NCI-H146 treated with DMSO at 0.1 percent for 48 hours (cell line): ENCODE measurements around the gene AURKA.
"Not testable (repeated sequence)": the region's sequence is repeated elsewhere in the genome, so short reads cannot be mapped to it uniquely, and the experiment has no call there.

Source experiments
- DNase-seq: peaks from one replicate; lab custom pipeline; 2025; ENCODE audit not compliant: unreplicated experiment; lab: John Stamatoyannopoulos, UW

The AURKA gene

DNA sequence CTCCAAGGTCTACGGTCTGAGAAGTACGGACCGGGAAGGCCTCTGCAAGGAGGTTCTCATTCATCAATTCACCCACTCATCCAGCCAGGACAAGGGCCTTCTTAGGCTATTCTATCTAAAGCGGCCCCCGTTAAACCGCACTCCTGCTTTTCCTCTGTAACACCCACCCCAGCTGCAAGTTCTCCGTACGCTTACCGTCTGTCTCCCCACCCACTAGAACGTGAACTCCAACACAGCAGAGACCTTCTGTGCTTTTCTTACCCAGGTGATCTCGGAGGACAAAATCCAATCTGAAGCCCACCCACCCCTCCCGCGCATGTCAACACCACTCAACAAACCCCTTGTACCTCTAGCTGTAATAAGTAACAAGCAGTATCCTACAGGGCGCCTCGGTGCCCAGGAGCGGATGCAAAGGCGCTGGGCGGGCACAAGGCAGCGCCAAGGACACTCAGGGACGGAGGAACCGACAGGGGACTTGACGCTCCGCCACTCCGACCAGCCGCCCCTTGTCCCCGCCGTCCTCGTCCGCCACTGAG is 351 bp downstream of the AURKA start:
- no peak for DNase-seq

DNA sequence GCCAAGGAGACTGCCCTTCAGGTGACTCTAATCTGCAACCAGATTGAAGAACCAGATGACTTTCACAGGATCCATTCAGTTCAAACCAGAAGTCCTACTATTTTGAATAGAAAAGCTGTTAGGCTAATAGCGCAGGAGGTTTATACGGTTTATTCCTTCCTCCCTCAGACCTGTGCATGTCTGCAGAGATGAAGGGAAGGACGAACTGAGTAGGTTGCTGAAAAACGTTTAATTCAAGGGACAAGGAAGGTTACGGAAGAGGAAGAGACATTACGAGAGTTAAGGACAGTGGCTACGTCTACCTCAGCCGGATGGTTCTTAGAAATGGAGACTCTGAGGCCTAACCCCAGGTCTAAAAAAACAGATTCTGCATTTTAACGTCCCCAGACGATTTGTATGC is 978 bp downstream of the AURKA start:
- no peak for DNase-seq

DNA sequence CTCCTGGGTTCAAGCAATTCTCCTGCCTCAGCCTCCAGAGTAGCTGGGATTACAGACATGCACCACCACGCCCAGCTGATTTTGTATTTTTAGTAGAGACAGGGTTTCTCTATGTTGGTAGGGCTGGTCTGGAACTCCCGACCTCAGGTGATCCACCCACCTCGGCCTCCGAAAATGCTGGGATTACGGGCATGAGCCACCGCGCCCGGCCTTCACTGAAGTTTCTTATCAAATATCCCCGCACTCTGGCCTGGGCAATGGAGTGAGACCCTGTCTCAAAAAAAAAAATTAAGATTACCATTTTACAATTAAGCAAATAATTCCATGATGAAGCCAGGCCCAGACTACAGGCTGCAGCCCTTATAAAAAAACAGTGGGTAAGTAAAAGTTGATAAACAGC is 1.6 kb downstream of the AURKA start:
- DNase-seq, result not testable (repeated sequence)

DNA sequence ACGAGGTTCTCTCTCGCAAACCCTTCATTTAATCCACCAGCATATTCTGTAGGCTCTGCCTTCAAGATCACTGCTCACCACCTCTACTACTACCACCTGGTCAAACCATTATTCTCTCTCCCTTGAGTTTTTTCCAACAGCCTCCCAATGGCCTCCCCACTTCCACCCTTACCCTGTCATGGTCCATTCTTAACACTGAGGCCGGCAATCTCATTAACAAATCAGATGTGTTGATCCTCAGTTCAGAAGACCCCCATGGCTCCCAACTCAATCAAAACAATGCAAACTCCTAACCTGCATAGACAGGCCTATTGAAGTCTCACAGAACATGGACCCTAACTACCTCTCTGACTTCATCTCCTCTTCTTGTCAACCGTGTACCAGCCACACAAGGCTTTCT is 2.2 kb downstream of the AURKA start:
- no peak for DNase-seq

DNA sequence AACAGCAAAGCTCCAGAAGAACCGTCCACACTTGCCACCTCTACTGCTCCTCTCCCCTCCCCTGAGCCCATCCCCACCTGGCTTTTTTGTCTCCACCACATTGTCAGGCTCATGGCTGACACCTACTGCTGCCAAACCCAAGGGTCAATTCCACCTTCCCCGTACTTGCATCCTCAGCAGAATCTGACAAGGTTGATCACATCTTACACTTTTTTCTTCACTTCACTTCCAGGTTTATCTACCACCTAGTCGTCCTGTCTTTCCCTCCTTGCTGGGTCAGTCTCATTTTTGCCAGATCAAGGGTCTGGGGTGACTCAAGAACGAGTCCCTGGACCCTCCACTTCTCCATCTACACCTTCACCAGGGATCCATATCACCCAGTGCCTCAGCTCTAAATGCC is 3.1 kb downstream of the AURKA start:
- DNase-seq, result no peak

DNA sequence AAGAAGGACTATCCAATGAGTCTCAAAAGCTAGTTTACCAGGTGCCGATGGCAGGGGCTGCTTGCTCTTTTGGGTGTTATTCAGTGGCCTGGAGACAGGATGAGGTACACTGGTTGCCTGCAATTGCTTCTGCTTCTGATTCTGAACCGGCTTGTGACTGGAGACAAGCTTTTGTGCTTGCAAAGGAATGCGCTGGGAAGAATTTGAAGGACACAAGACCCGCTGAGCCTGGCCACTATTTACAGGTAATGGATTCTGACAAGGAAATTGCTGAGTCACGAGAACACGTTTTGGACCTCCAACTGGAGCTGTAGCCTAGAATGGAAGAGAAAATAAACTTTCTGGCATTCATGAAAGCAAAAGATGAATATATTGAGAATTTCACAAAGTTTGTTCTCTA is 5.8 kb downstream of the AURKA start:
- no peak for DNase-seq

DNA sequence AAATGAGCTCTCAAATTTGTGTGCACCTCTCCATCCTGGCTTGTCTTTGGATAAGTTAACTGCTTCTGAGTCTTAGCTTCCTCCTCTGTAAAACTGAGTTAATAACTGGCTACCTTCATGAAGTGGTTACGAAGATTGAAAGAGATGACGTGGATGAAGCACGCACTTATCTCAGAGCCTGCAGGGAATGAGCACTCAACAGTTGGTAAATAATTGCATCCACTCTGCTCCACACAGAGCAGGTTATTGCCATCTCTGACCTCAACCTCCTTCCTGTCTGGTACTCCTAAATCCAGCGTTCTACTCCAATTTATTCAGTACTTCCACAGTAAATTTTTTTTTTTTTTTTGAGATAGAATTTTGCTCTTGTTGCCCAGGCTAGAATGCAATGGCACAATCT is 6.9 kb downstream of the AURKA start:
- no peak for DNase-seq

DNA sequence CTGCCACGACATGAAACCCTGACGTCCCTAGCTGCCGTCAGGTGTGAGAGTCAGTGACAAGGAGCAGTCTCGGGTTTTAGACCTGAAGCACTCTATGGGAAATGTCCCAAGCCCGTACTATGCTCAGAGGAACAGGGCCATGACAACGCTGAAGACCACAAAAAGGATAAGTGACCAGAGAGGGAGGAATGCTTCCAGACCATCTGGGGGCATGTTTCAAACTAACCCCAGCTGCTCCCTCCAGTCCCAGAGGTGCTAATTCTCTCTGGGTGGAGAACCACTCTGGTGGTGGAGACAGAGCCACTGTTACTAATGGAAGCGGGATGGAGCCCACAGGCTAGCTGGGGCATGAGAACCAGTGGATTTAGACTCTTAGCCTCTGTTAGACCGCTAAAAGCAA is 8.7 kb downstream of the AURKA start:
- DNase-seq, result no peak

DNA sequence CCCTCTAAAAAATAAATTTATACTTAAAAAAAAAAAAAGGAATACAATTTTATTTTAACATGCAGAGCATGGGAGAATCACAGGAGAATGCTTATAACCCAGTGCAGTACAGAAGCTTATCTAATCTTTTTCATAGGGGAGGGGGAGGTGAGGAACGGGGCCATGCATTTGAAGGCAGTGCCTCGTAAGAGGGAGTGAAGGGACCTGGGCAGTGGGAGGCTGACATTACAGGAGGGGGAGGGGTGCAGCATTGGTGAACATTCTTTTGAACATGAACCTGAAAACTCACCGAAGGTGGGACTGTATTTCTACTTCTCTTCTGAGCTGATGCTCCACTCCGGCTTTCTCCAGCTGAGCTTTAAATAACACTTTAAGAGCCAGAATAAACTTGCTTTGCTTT is 9.3 kb downstream of the AURKA start:
- no peak for DNase-seq

DNA sequence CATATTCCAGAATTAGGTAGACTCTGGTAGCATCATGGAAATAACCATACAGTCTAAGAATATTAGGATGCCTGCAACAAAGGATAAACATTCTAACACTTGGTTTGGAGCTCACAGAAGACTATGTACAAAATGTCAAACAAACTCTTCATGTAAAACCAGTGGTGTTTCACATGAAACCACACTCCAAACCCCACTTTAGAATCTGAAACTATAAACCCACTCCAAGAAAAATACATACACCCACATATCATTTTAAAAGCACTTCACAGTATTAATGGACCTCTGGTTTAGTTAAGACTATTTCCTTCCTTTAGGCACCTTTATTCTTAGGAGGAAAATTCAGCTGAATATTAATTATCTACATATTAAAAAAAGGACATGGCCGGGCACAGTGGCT is 10.5 kb downstream of the AURKA start:
- DNase-seq, result no peak

DNA sequence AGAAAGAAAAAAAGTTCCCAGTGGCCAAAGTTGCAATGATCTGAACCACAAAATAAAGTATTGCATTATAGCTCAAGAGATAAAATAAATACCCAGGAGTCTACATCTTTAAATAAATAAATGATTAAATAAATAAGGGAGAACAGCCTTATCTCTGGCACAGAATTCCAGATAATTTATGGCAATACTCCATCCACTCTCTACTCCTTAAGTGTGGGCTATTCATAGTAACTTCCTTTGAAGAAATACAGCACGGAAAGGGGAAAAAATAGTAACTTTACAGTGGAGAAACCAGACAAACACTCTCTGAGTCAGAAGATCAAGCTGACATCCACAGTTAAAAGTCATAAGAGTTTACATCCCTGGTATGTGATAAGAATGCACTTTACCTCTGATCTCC is 11.6 kb downstream of the AURKA start:
- no peak for DNase-seq

DNA sequence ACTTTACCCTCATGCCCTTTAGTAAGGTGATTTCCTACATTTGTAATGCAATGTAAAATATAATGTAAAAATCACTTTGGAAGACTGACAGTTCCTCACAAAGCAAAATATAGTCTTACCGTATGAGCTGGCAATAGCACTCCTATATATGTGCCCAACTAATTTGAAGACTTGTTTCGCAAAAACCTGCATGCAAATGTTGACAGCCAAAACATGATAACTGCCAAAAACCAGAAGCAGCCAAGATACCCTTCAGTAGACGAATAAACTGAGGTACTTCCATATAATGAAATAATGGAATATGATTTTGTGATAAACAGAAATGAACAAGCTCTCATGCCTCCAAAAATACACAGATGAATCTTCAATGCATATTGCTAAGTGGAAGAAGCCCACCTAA is 13.6 kb downstream of the AURKA start:
- no peak for DNase-seq

DNA sequence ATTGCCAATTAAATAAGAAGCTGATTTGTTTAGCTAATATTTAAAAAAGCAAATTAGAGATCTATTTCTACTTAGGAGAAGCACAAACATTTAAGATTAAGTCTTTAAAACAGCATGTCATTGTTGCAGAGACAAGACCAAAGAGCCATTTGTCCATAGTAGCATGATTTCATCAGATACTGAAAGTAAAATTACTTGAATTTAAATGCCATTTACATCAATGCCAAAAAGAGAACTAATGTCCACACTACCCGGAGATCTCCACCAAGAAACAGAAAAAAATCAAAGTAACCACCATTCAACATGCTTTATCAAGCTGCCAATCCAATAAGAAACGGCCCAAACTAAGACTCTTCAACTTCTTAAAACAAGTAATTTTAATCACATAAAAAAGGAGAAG is 15.7 kb downstream of the AURKA start:
- no peak for DNase-seq

DNA sequence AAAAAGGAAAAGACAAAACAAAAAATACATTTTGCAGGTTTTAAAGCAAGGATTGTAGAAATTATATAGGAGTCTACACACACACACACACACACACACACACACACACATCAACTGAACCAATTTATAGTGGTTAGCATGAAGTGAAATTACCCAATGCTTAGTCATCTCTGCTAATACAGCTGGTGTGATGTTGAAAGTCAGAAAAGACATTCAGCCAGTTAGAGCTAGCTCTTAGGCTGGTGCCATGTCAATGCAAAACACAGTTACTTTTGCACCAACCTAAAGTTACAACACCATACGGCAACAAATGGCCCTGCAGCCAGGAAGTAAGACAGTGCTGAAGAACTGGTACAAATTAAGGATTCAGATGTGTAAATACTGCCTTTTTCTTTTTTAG is 18.1 kb downstream of the AURKA start:
- no peak for DNase-seq

DNA sequence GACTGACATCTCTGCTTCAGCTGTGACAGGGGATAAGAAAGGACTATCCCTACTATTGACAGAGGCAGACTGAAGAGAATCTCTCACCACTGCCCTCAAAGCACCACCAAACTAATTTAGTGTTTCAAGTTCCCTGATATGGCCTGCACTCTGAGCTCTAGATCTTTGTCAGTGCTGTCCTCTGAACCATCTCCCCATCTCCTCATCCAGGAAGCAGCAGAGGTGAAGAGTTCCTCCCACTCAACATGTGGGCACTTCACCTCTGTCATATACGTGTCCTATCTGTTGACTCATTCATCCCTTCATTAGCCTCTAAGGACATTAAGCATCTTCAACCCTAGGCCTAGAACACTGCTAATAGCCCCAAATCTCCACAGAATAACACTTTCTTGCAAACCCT is 19.2 kb downstream of the AURKA start:
- DNase-seq, result no peak

DNA sequence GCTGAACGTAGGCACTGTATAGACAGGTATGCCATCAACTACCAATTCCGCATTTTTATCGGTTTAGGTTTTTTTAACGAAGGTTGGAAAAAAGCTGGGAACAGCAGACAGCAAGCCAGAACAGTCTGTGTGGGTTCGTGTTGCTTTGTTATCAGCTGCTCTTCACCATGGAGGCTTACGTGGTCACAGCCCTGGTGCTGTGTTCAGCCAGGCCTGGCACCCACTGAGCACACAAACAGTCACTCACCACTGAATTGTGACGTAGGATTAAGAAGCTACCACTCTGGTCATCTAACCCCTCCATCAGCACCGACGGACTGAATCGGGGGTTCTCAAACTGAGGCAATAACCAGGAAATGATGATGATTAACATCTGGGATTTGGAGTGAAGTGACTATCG is 20.0 kb downstream of the AURKA start:
- DNase-seq, result no peak

DNA sequence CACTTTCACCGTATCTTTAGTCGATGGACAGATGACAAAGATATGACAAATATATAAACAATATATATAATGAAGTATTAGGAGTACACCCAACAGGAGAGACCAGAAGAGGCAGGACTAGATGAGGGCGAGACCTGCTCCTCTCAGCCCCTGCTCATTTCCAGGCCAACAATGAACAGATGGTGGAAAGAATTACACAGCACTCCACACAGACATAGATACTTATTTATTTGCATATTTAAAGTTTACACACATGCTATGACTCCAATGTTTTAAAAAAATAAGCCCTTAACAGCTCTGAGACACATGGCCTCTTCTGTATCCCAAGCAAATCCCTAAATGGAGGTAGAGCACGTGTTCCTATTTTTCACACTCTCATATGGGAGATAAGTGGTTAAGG is 22.8 kb downstream of the AURKA start:
- no peak for DNase-seq

DNA sequence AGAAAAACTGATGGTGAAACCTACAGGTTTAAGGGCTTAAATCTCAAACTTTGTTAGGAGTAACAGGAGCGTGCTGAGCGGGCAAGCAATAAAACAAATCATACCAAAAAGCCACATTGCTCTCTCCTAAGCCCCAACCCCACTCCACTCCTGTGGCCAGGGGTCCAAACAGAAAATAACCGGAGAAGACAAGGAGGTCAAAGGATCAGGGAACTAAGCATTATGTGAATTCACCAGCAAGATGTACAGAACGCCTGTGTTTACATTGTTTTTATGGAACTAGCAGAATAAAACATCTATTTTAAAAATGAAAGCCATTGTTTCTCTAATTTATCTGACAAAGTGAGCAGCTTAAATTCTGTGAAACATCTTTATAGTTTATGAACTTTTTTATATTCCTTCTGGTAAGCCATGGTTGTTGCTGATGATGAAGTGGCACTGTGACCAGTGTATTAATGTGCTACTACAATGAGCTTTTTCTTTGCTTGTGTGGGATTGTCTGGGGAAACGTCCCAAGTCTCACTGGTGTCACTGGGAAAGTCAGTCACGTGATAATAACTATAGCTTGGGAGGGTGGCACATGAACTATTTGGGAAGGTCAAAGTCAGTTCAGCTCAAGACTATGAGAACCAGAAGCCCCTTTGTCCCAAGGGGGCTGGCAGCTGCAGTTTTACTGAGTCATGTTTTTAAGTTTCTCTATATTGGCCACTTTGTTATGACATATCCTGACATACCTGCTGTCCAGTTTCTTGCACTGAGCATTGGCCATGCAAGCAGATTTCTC is 23.5 kb downstream of the AURKA start:
- DNase-seq, result no peak

DNA sequence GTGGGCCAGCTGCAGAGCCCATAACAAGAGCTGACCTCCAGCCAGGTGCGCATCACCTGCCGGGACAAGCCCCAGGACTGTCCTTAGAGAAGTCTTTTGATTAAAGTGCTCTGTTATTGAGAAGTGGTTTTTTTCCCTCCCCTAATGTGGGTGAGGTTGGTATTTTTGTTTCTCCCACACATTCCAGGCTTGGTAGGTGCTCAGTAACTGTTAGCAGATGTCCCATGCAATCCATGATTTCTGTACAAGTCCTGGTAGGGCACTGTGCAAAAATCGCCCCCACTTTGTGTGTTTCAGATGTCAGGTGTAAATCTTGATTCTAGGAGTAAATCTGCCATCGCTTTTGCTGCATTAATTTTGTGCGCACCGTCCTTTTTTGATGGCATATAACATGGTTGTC is 28.5 kb downstream of the AURKA start:
- no peak for DNase-seq

DNA sequence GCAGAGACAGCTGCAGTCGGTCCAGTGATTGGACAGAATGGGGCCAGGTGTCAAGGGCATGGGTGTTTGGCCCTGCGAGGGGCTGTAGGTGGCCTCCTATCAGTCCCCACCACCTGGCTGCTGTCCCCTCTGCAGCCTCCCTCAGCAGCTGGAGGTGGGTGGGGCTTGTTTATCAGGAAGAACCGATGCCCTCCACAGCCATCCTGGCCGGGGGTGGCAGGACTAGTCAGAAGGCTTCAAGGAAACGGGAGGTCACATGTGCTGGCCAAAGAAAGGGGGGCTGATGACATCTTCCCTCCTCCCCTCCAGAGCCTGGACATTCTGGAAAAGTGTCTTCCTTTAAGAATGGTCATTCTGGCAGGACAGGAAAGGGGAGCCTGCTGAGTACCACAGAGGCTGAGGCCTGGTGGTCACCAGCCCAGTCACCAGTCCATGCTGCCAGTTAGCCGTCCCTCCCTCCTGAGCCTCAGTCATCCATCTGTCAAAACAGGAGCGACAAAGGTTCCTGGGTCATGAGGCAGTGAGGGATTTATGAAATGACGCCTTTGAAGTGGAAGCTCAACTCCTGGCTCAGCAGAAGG is 29.1 kb downstream of the AURKA start:
- no peak for DNase-seq

DNA sequence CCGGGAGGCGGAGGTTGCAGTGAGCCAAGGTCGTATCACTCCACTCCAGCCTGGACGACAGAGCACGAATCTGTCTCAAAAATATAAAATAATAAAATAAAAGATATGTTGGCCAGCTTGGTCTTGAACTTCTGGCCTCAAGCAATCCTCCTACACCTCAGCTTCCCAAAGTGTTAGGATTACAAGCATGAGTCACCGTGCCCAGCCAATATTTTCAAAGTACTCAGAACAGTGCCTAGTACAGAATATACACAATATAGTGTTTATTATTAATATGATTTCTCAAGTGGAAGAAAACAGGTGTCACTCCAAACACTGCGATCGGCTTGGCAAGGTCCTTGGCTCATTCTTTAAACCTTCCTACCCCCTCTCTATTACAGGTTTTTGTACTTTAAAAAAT is 30.1 kb downstream of the AURKA start:
- no peak for DNase-seq

DNA sequence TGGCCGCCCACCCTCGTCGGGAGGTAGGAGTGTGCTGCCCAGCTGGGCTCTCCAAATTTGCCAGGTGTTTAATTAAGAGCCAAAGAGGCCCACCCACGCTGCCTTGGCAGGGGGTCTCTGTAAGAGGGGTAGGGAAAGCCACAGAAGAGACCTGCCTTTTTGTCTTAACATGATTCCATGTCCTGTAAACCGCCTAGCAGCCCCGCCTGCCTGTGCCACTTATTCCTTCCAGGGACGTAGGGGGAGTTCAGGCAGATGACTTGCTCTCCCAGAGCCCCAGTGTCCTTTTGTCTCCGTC is 31.2 kb downstream of the AURKA start:
- no peak for DNase-seq
